Nephron (organoid): ENCODE measurements around the gene AKR1D1.

ENCODE experiments used
- H3K27ac Mint-ChIP-seq, 3 experiments: 2 replicates each; pipeline ENCODE4 v1.8.0; 2020; ENCODE audit warnings: mixed read lengths in 3 of 3, mild to moderate bottlenecking in 2 of 3, moderate library complexity in 1 of 3
- H3K27me3 Mint-ChIP-seq: 2 replicates; pipeline ENCODE4 v1.8.0; 2021; ENCODE audit warnings: low read depth, mild to moderate bottlenecking, moderate library complexity, mixed read lengths
- H3K36me3 Mint-ChIP-seq: 2 replicates; pipeline ENCODE4 v1.8.0; 2020; ENCODE audit warnings: low read depth, mixed read lengths
- H3K4me1 Mint-ChIP-seq: 2 replicates; pipeline ENCODE4 v1.8.0; 2020; ENCODE audit warnings: mixed read lengths
- H3K4me3 Mint-ChIP-seq, 3 experiments: 2 replicates each; pipeline ENCODE4 v1.8.0; 2020; ENCODE audit warnings: mild to moderate bottlenecking in 3 of 3, mixed read lengths in 3 of 3, moderate library complexity in 2 of 3
- H3K9me3 Mint-ChIP-seq: 2 replicates; pipeline ENCODE4 v1.8.0; 2020; ENCODE audit warnings: mixed read lengths
- TF ChIP-seq, protein P1 (sequence below), 3 experiments: fragments of 200-600 bp; sonication (generic); IDR thresholded peaks; one replicate each; pipeline ENCODE4 v1.5.0; 2021; ENCODE audit warnings: antibody characterized with exemption in 3 of 3; ENCODE audit not compliant: unreplicated experiment in 3 of 3

The AKR1D1 gene

DNA sequence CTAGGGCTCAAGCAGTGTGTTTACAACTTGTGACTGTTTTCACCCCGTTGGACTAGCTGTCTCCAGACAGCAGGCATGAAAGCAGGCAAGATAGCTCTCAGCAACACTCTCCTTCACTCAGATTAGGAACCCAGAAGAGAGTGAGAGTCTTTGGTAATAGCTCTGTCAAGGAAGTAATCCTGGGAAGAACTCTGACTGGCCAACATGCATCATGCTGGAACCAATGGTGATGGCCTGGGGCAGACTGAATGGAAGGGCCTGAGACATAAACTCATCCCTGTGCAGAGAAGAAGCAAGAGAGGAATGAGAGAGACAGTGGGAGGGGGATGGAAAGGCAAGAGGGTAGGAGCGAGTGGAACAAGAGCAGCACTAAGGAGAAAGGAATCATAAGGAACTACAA lies 48.9 kb downstream of the AKR1D1 start:
- H3K9me3 Mint-ChIP-seq = peaks cover 4% of the 10 kb centered on the region
- no peak overlapping the region for H3K4me3 Mint-ChIP-seq
- peaks cover 3% of the 10 kb centered on the region for H3K4me1 Mint-ChIP-seq
- no peaks in the 10 kb centered on the region for H3K36me3 Mint-ChIP-seq
- TF ChIP-seq, protein P1, sequence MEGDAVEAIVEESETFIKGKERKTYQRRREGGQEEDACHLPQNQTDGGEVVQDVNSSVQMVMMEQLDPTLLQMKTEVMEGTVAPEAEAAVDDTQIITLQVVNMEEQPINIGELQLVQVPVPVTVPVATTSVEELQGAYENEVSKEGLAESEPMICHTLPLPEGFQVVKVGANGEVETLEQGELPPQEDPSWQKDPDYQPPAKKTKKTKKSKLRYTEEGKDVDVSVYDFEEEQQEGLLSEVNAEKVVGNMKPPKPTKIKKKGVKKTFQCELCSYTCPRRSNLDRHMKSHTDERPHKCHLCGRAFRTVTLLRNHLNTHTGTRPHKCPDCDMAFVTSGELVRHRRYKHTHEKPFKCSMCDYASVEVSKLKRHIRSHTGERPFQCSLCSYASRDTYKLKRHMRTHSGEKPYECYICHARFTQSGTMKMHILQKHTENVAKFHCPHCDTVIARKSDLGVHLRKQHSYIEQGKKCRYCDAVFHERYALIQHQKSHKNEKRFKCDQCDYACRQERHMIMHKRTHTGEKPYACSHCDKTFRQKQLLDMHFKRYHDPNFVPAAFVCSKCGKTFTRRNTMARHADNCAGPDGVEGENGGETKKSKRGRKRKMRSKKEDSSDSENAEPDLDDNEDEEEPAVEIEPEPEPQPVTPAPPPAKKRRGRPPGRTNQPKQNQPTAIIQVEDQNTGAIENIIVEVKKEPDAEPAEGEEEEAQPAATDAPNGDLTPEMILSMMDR (IDR thresholded peaks at IDR 0.05; ENCODE audit: unreplicated experiment in 3 of 3) = no peak
- H3K27ac Mint-ChIP-seq = no peak overlapping the region
- no peaks in the 10 kb centered on the region for H3K27me3 Mint-ChIP-seq

DNA sequence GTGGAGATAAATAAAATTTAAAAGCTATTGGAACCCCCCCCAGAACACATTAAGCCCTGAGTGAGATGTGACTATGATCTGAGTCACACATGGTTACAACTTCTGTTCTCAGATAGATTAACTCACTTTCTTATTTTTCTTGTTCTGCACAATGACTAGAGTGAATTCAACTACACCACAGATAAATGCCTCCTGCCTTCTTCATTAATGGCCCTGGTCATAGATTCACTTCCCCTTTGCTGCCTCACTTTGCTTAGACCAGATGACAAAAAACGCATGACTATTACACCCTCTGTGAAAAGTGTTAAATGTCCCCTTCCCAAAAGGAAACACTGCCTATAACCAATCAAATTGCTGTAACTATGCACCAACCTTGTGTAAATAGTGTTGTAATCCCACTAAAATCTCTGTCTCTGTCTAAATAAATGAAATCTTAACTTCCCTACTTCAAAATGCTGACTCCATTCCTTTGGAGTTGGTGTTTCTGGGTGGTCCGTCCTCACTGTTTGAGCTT lies 49.4 kb downstream of the AKR1D1 start:
- TF ChIP-seq, protein P1 (IDR thresholded peaks at IDR 0.05; ENCODE audit: unreplicated experiment in 3 of 3) = no peak
- Mint-ChIP-seq H3K4me3 (no peak overlapping the region), H3K4me1 (peaks cover 3% of the 10 kb centered on the region), H3K27ac (peak overlapping the region in 2 of 3 experiments; percentile 3 to 69), H3K36me3 (no peaks in the 10 kb centered on the region), H3K27me3 (no peaks in the 10 kb centered on the region), H3K9me3 (peaks cover 4% of the 10 kb centered on the region)

DNA sequence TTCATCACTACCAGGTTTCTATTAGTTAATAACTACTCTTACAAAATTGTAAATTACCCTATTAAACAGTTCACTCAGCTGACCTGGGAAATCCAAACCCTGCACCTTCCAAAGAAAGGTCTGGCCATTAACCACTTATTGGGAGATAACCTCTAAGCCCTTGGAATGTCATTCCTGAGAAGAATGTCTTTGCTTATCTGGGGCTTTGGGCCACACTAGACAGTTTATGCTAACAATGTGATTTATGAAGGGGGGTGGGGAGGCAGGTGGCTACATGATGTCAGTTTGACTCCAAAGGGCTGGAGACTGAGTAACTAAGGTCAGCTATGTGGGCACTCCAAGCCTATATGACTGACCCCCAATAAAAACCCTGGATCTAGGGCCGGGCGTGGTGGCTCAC lies 50.7 kb downstream of the AKR1D1 start:
- H3K27me3 Mint-ChIP-seq = no peaks in the 10 kb centered on the region
- no peak overlapping the region for H3K27ac Mint-ChIP-seq
- no peaks in the 10 kb centered on the region for H3K36me3 Mint-ChIP-seq
- H3K9me3 Mint-ChIP-seq = peaks cover 6% of the 10 kb centered on the region
- peaks cover 3% of the 10 kb centered on the region for H3K4me1 Mint-ChIP-seq
- TF ChIP-seq, protein P1 (IDR thresholded peaks at IDR 0.05; ENCODE audit: unreplicated experiment in 3 of 3) = no peak
- H3K4me3 Mint-ChIP-seq = no peak overlapping the region

DNA sequence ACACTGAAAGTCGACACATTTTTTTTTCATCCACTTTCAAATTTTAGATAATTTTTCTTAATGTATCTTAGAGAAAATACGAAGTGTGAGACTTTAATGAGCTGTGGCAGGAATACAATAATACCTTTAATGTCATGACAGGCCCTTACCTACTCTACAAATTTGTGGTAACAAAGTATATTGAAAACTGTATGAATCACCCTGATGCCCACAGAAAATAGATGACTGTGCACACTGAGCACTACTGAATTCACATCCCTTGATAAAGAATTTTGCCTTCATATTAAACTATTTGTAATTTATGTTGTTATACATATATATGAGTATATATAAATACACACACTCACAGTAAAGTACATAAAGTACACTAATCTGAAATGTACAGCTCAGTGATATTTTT lies 51.7 kb downstream of the AKR1D1 start:
- Mint-ChIP-seq H3K36me3 (no peaks in the 10 kb centered on the region), H3K4me1 (peaks cover 3% of the 10 kb centered on the region), H3K27me3 (no peaks in the 10 kb centered on the region), H3K27ac (no peak overlapping the region), H3K4me3 (no peak overlapping the region), H3K9me3 (peaks cover 7% of the 10 kb centered on the region)
- TF ChIP-seq, protein P1 (IDR thresholded peaks at IDR 0.05; ENCODE audit: unreplicated experiment in 3 of 3) = no peak

DNA sequence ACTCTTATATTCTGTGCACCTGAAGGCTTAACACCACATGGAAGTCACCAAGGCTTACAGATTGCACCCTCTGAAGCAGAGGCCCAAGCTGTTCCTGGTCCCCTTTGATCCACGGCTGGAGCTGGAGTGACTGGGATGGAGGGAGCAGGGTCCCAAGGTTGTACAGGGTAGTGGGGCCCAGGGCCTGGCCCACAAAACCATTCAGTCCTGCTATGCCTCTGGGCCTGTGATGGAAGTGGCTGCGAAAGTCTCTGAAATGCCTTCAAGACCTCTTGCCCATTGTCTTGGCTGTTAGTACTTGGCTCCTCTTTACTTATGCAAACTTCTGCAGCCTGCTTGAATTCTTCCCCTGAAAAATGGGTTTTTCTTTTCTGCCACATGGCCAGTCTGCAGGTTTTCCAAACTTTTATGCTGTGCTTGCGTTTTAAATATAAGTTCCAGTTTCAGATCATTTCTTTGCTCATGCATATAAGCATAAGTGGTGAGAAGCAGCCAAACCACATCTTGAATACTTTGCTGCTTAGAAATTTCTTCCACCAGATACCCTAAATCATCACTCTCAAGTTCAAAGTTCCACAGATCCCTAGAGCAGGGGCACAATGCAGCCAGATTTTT lies 53.4 kb downstream of the AKR1D1 start:
- Mint-ChIP-seq H3K4me3 (no peak overlapping the region), H3K27me3 (no peaks in the 10 kb centered on the region), H3K9me3 (peaks cover 7% of the 10 kb centered on the region), H3K4me1 (peaks cover 3% of the 10 kb centered on the region), H3K27ac (no peak overlapping the region), H3K36me3 (no peaks in the 10 kb centered on the region)
- TF ChIP-seq, protein P1 (IDR thresholded peaks at IDR 0.05; ENCODE audit: unreplicated experiment in 3 of 3) = no peak
